ENCODE measurements around the gene STRIT1.

Gene STRIT1

DNA sequence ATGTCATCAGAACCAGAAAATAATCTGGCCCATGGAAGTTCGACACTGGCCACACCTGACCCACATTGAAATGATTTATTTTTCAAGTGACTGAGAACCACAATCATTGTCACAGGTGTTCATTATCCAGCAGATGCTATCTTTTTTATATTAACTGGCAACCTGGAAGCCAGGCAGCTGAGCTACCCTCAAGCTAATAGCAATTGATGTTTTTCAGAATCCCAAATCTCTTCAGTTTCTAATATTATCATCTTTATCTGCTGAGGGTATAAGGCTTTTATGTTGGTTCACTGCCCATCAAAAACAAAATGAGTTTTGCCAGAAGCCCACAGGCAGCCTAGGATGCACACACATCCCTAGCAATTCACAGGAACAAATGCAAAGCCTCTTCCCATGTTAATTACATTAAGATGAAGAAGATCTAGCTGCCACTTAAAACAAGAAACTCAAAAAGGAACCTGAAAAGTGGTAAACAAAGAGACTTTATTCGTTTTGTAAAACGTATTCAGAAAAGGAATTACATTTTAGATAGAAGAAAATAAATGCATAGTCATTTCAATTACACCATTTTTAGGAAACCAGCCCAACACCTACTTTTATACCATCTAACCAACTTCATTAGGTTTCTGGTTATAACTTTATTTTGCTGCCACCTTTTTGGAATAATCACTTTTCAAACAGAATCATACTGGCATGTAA is 40.9 kb upstream of the STRIT1 start:
- TF ChIP-seq, protein P1, sequence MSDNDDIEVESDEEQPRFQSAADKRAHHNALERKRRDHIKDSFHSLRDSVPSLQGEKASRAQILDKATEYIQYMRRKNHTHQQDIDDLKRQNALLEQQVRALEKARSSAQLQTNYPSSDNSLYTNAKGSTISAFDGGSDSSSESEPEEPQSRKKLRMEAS (IDR thresholded peaks at IDR 0.05; ENCODE audit: low read depth, low read length), result no peak
- TF ChIP-seq, protein P2, sequence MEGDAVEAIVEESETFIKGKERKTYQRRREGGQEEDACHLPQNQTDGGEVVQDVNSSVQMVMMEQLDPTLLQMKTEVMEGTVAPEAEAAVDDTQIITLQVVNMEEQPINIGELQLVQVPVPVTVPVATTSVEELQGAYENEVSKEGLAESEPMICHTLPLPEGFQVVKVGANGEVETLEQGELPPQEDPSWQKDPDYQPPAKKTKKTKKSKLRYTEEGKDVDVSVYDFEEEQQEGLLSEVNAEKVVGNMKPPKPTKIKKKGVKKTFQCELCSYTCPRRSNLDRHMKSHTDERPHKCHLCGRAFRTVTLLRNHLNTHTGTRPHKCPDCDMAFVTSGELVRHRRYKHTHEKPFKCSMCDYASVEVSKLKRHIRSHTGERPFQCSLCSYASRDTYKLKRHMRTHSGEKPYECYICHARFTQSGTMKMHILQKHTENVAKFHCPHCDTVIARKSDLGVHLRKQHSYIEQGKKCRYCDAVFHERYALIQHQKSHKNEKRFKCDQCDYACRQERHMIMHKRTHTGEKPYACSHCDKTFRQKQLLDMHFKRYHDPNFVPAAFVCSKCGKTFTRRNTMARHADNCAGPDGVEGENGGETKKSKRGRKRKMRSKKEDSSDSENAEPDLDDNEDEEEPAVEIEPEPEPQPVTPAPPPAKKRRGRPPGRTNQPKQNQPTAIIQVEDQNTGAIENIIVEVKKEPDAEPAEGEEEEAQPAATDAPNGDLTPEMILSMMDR (IDR thresholded peaks at IDR 0.05; ENCODE audit: low read depth, low read length), result no peak
- TF ChIP-seq POLR2A (IDR thresholded peaks at IDR 0.05; ENCODE audit: extremely low read depth, insufficient read length) (no peak), MYC (IDR thresholded peaks at IDR 0.05; ENCODE audit: low read depth, low read length) (no peak)
- no peak for DNase-seq (ENCODE audit: low read depth)
- no peak overlapping the region for H3K4me3 ChIP-seq (ENCODE audit: low read depth, low read length)

DNA sequence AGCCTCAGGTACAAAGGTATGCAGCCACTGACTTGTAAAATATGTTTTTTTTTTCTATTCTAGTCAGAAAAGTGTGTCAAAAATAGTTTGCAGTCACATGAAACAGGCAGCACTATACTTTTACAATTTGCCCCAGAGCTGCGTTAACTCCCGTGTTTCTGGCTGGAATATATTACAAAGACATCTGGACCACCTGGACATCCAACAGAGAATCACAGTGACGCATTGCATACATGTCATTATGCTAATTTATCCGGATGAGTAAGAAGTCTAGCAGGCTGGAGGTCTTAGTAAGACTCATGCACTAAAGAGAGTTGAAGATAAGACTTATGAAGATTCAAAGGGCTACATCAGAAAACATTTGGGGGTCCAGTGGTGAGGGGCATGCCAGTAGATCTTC is 39.2 kb upstream of the STRIT1 start:
- TF ChIP-seq, protein P1 (IDR thresholded peaks at IDR 0.05; ENCODE audit: low read depth, low read length), result no peak
- TF ChIP-seq MYC (IDR thresholded peaks at IDR 0.05; ENCODE audit: low read depth, low read length) (no peak), POLR2A (IDR thresholded peaks at IDR 0.05; ENCODE audit: extremely low read depth, insufficient read length) (no peak)
- H3K4me3 ChIP-seq (ENCODE audit: low read depth, low read length), result no peak overlapping the region
- no peak for DNase-seq (ENCODE audit: low read depth)

DNA sequence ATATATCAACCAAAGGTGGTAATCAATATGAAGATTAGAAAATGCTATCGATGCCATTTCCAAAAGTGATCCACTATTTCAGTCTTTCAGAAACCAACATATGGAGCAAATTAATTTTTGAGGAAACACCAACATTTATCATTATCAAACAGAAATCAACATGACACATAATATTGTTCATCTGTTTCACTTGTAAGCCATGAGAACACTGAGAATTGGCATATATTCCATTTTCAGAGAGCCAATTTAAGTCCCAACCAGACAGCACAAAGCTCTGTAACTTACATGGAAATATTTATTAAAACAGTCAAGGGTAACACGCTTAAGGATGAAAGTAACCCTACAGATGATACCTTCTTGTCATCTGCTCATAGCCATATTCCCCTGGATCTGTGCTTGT is 37.6 kb upstream of the STRIT1 start:
- H3K4me3 ChIP-seq (ENCODE audit: low read depth, low read length), result no peak overlapping the region
- TF ChIP-seq, protein P1 (IDR thresholded peaks at IDR 0.05; ENCODE audit: low read depth, low read length), result no peak
- no peak for TF ChIP-seq POLR2A (IDR thresholded peaks at IDR 0.05; ENCODE audit: extremely low read depth, insufficient read length)
- no peak for DNase-seq (ENCODE audit: low read depth)

DNA sequence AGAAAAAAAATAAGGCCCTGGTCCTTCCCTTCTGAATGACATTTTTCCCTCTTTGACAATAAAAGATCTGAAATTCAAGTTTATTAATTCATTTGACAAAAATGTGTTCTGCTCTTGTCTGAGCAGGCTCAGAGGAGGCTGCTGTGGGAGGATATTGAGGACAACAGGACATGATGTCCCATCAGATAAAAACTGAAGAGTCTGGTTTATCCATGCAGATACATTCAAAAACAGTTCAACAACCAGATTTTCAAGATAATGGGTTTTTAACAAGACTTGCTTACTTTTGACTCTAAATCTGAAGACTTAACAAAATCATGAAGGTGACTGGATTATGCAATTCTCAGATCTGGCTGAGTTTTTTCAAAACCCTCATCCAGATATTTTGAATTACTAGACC is 36.9 kb upstream of the STRIT1 start:
- TF ChIP-seq MYC (IDR thresholded peaks at IDR 0.05; ENCODE audit: low read depth, low read length), result no peak
- TF ChIP-seq, protein P1 (IDR thresholded peaks at IDR 0.05; ENCODE audit: low read depth, low read length), result no peak
- TF ChIP-seq POLR2A (IDR thresholded peaks at IDR 0.05; ENCODE audit: extremely low read depth, insufficient read length), result no peak
- TF ChIP-seq, protein P2 (IDR thresholded peaks at IDR 0.05; ENCODE audit: low read depth, low read length), result no peak
- no peak for DNase-seq (ENCODE audit: low read depth)
- H3K4me3 ChIP-seq (ENCODE audit: low read depth, low read length), result no peak overlapping the region

DNA sequence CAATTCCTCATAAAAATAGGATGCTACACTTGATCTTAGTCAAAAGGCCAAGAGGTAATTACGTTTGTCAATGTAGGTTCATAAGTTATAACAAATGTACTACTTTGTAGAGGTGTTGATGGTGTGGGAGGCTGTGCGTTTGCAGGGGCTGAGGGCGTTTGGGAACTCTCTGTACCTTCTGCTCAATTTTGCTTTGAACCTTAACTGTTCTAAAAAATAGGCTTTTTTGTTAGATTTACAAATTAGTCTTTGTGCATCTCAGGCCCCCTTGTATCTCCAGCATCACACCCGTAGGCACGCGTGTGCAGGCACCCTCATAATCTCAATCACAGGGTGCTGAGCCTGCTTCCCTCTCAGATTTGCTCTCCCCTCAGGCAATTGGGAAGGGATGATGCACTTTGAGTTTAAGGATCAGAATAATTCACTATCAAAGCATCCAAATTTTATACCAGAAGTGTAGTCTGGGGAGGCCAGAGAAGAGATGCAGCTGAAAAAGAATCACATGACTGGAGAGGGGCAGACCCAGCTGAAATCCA is 36.1 kb upstream of the STRIT1 start:
- H3K4me3 ChIP-seq (ENCODE audit: low read depth, low read length), result no peak overlapping the region
- TF ChIP-seq, protein P1 (IDR thresholded peaks at IDR 0.05; ENCODE audit: low read depth, low read length), result no peak
- TF ChIP-seq MYC (IDR thresholded peaks at IDR 0.05; ENCODE audit: low read depth, low read length) (no peak), POLR2A (IDR thresholded peaks at IDR 0.05; ENCODE audit: extremely low read depth, insufficient read length) (no peak)
- TF ChIP-seq, protein P2 (IDR thresholded peaks at IDR 0.05; ENCODE audit: low read depth, low read length), result no peak
- DNase-seq (ENCODE audit: low read depth), result no peak

DNA sequence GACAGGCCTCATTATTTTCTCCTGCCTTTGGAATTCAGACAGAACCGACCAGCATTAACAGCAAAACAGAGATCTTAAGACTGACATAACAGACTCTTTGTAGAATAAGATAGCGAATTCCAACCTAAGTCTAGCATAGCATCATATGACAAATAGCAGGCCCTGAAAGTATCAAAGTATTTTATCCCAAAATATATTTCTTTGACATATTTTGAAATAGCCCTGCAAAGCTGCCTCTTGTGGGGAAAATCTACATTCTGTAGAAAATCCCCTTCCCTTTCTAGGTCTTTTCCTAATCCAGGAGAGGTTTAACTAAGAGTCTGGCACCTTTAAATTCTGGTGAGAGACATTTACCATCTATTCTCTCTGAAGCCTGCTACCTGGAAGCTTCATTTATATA is 34.4 kb upstream of the STRIT1 start:
- DNase-seq (ENCODE audit: low read depth), result no peak
- TF ChIP-seq, protein P1 (IDR thresholded peaks at IDR 0.05; ENCODE audit: low read depth, low read length), result no peak
- TF ChIP-seq, protein P2 (IDR thresholded peaks at IDR 0.05; ENCODE audit: low read depth, low read length), result no peak
- TF ChIP-seq MYC (IDR thresholded peaks at IDR 0.05; ENCODE audit: low read depth, low read length) (no peak), POLR2A (IDR thresholded peaks at IDR 0.05; ENCODE audit: extremely low read depth, insufficient read length) (no peak)
- H3K4me3 ChIP-seq (ENCODE audit: low read depth, low read length), result no peak overlapping the region

Data from NB4 (cell line).